HepG2 (cell line): ENCODE measurements around the gene PDK1.

Source experiments
- ATF7 ChIP-seq, 2 experiments: fragments of 450-650 bp in 1 of 2; sonication (generic) in 1 of 2; formaldehyde crosslinking in 1 of 2; IDR thresholded peaks; 2 replicates each; pipeline versions ENCODE4 v1.4.0 to v1.6.1; 2016 to 2020; ENCODE audit warnings: antibody characterized with exemption in 1 of 2, mild to moderate bottlenecking in 1 of 2, missing genetic modification reagents in 1 of 2
- CBX1 ChIP-seq: IDR thresholded peaks from one replicate; pipeline ENCODE4 v1.6.1; 2016; ENCODE audit warnings: antibody characterized with exemption, low read depth
- CTCF ChIP-seq: sonication (generic); formaldehyde crosslinking; IDR thresholded peaks from 2 replicates; pipeline ENCODE4 v1.5.0; 2020; ENCODE audit warnings: mild to moderate bottlenecking, missing genetic modification reagents, moderate library complexity
- EP300 ChIP-seq, 3 experiments: sonication (generic) in 1 of 3; formaldehyde crosslinking in 1 of 3; IDR thresholded peaks; 2 replicates each; pipeline versions ENCODE4 v1.5.1 to v1.6.1; 2011 to 2020; ENCODE audit warnings: low read depth in 2 of 3, low read length in 2 of 3, borderline replicate concordance in 1 of 3, improper control_type of control experiment in 1 of 3, mild to moderate bottlenecking in 1 of 3, missing genetic modification reagents in 1 of 3, moderate library complexity in 1 of 3
- ERF ChIP-seq: IDR thresholded peaks from 2 replicates; pipeline ENCODE4 v1.6.1; 2018; ENCODE audit warnings: missing biosample characterization, missing genetic modification reagents
- MTERF4 ChIP-seq: sonication (generic); formaldehyde crosslinking; IDR thresholded peaks from 2 replicates; pipeline ENCODE4 v1.8.0; 2023; ENCODE audit warnings: mild to moderate bottlenecking, missing genetic modification reagents
- ZMYM4 ChIP-seq: sonication (generic); formaldehyde crosslinking; IDR thresholded peaks from 2 replicates; pipeline ENCODE4 v1.8.1; 2023; ENCODE audit warnings: mild to moderate bottlenecking, missing genetic modification reagents
- ZNF142 ChIP-seq: sonication (generic); formaldehyde crosslinking; IDR thresholded peaks from 2 replicates; pipeline ENCODE4 v1.4.0; 2020; ENCODE audit warnings: missing genetic modification reagents
- ZNF207 ChIP-seq: fragments of 450-650 bp; IDR thresholded peaks from 2 replicates; pipeline ENCODE4 v1.6.1; 2016; ENCODE audit warnings: antibody characterized with exemption, borderline replicate concordance
- ZNF362 ChIP-seq: sonication (generic); formaldehyde crosslinking; IDR thresholded peaks from 2 replicates; pipeline ENCODE4 v1.4.0; 2020; ENCODE audit warnings: missing genetic modification reagents, mild to moderate bottlenecking, borderline replicate concordance
- ZNF501 ChIP-seq: sonication (generic); formaldehyde crosslinking; IDR thresholded peaks from 2 replicates; pipeline ENCODE4 v1.5.1; 2020; ENCODE audit warnings: mild to moderate bottlenecking, moderate library complexity, missing genetic modification reagents
- ZNF547 ChIP-seq: sonication (generic); formaldehyde crosslinking; IDR thresholded peaks from 2 replicates; pipeline ENCODE4 v1.5.1; 2020; ENCODE audit warnings: mild to moderate bottlenecking, missing genetic modification reagents

GRCh38 chr2:172535119-172535518 is 20.8 kb upstream of the PDK1 start:
- TF ChIP-seq CTCF (CRISPR knock-in tag) (no peak), MTERF4 (CRISPR knock-in tag) (no peak), ZNF207 (no peak), ZNF142 (CRISPR knock-in tag) (no peak), EP300 (IDR thresholded peaks at IDR 0.05; ENCODE audit: low read depth in 2 of 2, low read length in 2 of 2) (no peak), EP300 (CRISPR knock-in tag; IDR thresholded peaks at IDR 0.05; ENCODE audit: borderline replicate concordance) (no peak), ZNF547 (no peak), ERF (CRISPR knock-in tag) (no peak), ZNF501 (CRISPR knock-in tag) (no peak), ATF7 (IDR thresholded peaks at IDR 0.05) (no peak), ATF7 (CRISPR knock-in tag; IDR thresholded peaks at IDR 0.05) (no peak), CBX1 (no peak), ZMYM4 (no peak), ZNF362 (CRISPR knock-in tag) (no peak)
